Stimulated activated CD4-positive, alpha-beta T cell treated with anti-CD3 and anti-CD28 coated beads, Interleukin-12 subunit alpha, Interleukin-12 subunit beta, amount 100 ng/mL, for 24 hours (primary cell): ENCODE measurements around the gene CNP.

Experiments
- DNase-seq, 2 experiments: peaks; one replicate each; pipeline ENCODE4 v3.0.0-alpha.2; 2020; ENCODE audit warnings: low read depth in 2 of 2

CNP gene

GRCh38 chr17:41942626-41943373 is 23.8 kb upstream of the CNP start:
- DNase-seq = no peak

- DNase-seq = no peak
Measured at GRCh38 chr17:41943492-41943891, 23.1 kb upstream of the CNP start.

GRCh38 chr17:41944943-41945342 is 21.7 kb upstream of the CNP start:
- no peak for DNase-seq

- DNase-seq = no peak
Measured at GRCh38 chr17:41948762-41949460, 17.7 kb upstream of the CNP start.

GRCh38 chr17:41956522-41956921 is 10.1 kb upstream of the CNP start:
- DNase-seq = no peak

- DNase-seq = no peak
Measured at GRCh38 chr17:41957031-41957868, 9.3 kb upstream of the CNP start.

GRCh38 chr17:41957869-41958439 is 8.6 kb upstream of the CNP start:
- DNase-seq = no peak

GRCh38 chr17:41959030-41959335 is 7.6 kb upstream of the CNP start:
- no peak for DNase-seq

- no peak for DNase-seq
Measured at GRCh38 chr17:41959336-41960095, 7.1 kb upstream of the CNP start.

- no peak for DNase-seq
Measured at GRCh38 chr17:41962111-41962510, 4.5 kb upstream of the CNP start.

- DNase-seq = peak; percentile 47 to 66
Measured at GRCh38 chr17:41962768-41963434, 3.7 kb upstream of the CNP start.

- DNase-seq = peak; percentile 60 to 74
Measured at GRCh38 chr17:41965694-41966462, 717 bp upstream of the CNP start.

GRCh38 chr17:41967141-41967920 is 736 bp downstream of the CNP start:
- no peak for DNase-seq

- DNase-seq = no peak
Measured at GRCh38 chr17:41967921-41968578, 1.5 kb downstream of the CNP start.

GRCh38 chr17:41968676-41969075 is 2.1 kb downstream of the CNP start:
- no peak for DNase-seq

- DNase-seq = no peak
Measured at GRCh38 chr17:41970901-41971331, 4.3 kb downstream of the CNP start.

GRCh38 chr17:41971721-41972523 is 5.3 kb downstream of the CNP start:
- no peak for DNase-seq
